ENCODE data around the gene LRIG2. TPM values are rescaled to one million over a fixed set of nuclear protein-coding genes. Genes with fewer than 3 reads are reported as not detected.

Gene LRIG2
- total and polyA plus RNA-seq, 2 of the 13 experiments (the other 11 are each of a cell fraction or from before 2014, with no cell fraction given) = 8.1 to 12.2 TPM

DNA sequence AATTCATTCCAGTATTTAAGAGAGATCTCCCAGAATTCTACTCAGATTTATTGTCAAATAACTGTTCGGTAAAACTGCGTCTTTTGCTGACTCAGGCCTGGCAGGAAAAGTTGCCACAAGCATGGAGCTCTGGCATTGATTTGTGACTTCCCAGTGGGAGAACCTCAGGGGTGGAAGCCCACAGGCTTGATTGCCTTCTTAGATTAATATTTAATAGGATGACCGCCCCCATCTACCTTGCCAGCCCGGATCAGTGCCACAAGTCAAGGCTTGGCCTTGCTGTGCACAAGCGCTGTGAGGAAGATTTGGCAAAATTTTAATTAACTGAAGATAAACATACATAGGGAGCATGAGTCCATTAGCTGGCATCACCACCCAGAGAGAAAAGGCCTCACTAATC, 93.5 kb downstream of the LRIG2 start (continued):
- TF ChIP-seq, protein P1, sequence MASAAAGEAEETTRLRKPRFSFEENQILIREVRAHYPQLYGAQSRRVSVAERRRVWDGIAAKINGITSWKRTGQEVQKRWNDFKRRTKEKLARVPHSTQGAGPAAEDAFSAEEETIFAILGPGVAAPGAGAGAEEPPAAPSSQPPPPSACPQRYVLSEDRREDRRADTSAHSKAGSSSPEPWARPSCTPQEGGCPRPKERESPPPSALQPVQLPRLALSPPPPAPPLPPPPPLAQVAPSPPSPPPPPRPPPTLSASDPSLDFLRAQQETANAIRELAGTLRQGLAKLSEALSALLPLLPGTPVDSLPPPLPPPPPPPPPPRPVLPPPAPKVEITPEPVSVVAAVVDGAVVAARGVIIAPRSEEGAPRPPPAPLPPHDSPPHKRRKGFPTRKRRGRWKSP (CRISPR knock-in tag; IDR thresholded peaks at IDR 0.05) = no peak

DNA sequence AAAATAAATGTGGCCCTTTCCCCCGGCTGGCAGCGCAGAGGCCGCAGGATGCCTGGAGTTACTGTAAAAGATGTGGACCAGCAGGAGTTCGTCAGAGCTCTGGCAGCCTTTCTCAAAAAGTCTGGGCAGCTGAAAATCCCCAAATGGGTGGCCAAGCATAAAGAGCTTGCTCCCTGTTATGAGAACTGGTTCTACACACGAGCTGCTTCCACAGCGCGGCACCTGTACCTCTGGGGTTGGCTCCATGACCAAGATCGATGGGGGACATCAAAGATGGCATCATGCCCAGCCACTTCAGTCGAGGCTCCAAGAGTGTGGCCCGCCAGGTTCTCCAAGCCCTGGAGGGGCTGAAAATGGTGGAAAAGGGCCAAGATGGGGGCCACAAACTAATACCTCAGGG, 95.9 kb downstream of the LRIG2 start:
- H3K36me3 ChIP-seq (replicated peaks in 1 of 2; ENCODE audit: control insufficient read depth in 1 of 2, insufficient read depth in 2 of 2, low read length in 2 of 2) = no peaks in the 10 kb centered on the region
- H3K79me2 ChIP-seq (ENCODE audit: insufficient read depth, low read length) = no peaks in the 10 kb centered on the region
- no peak overlapping the region for H3K9ac ChIP-seq (ENCODE audit: insufficient read depth, low read depth, low read length)
- ATAC-seq = no peak
- BruUV-seq (replicated peaks) = no TSS peak
- no peaks in the 10 kb centered on the region for H4K20me1 ChIP-seq (ENCODE audit: insufficient read depth, low read length)
- WGBS (ENCODE audit: low lambda C conversion rate) = 60% methylated on average over 9 of the region's 10 CpGs
- intact Hi-C loops (cut with micrococcal nuclease; ENCODE audit: unreplicated experiment) (no loop called here), in situ Hi-C loops (cut with HindIII; ENCODE audit: extremely low pct_ligation_motif_present, low pct_unique_long_range_greater_than_20kb) (no loop called here)
- no peaks in the 10 kb centered on the region for H3K9me3 ChIP-seq (ENCODE audit: low read length)
- no peak overlapping the region for H3K4me2 ChIP-seq (ENCODE audit: low read depth, low read length)
- no peaks in the 10 kb centered on the region for H3K4me1 ChIP-seq (ENCODE audit: insufficient read depth, low read length)
- H3K27ac ChIP-seq (ENCODE audit: extremely low read length, insufficient read depth, low read length) = no peak overlapping the region
- no peak for TF ChIP-seq TAF15 (IDR thresholded peaks at IDR 0.05; ENCODE audit: low read depth, low read length, poor library complexity, severe bottlenecking)
- no peak for TF ChIP-seq NCOA2 (CRISPR knock-in tag; IDR thresholded peaks at IDR 0.05)
- TF ChIP-seq ZNF468 (CRISPR knock-in tag; IDR thresholded peaks at IDR 0.05) = no peak
- TF ChIP-seq ZBTB38 (CRISPR knock-in tag; IDR thresholded peaks at IDR 0.05) = no peak
- TF ChIP-seq, protein P2, sequence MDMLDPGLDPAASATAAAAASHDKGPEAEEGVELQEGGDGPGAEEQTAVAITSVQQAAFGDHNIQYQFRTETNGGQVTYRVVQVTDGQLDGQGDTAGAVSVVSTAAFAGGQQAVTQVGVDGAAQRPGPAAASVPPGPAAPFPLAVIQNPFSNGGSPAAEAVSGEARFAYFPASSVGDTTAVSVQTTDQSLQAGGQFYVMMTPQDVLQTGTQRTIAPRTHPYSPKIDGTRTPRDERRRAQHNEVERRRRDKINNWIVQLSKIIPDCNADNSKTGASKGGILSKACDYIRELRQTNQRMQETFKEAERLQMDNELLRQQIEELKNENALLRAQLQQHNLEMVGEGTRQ (IDR thresholded peaks at IDR 0.05; ENCODE audit: low read depth, low read length) = no peak
- TF ChIP-seq, protein P2 (CRISPR knock-in tag; IDR thresholded peaks at IDR 0.05; ENCODE audit: borderline replicate concordance) = no peak
- TF ChIP-seq CREB1 (IDR thresholded peaks at IDR 0.05) = no peak
- no peak for TF ChIP-seq CREB1 (CRISPR knock-in tag; IDR thresholded peaks at IDR 0.05)
- no peak for TF ChIP-seq SAP130 (CRISPR knock-in tag; IDR thresholded peaks at IDR 0.05; ENCODE audit: low read depth)
- TF ChIP-seq, protein P3, sequence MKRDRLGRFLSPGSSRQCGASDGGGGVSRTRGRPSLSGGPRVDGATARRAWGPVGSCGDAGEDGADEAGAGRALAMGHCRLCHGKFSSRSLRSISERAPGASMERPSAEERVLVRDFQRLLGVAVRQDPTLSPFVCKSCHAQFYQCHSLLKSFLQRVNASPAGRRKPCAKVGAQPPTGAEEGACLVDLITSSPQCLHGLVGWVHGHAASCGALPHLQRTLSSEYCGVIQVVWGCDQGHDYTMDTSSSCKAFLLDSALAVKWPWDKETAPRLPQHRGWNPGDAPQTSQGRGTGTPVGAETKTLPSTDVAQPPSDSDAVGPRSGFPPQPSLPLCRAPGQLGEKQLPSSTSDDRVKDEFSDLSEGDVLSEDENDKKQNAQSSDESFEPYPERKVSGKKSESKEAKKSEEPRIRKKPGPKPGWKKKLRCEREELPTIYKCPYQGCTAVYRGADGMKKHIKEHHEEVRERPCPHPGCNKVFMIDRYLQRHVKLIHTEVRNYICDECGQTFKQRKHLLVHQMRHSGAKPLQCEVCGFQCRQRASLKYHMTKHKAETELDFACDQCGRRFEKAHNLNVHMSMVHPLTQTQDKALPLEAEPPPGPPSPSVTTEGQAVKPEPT (CRISPR knock-in tag; IDR thresholded peaks at IDR 0.05; ENCODE audit: low read depth) = no peak
- TF ChIP-seq, protein P4, sequence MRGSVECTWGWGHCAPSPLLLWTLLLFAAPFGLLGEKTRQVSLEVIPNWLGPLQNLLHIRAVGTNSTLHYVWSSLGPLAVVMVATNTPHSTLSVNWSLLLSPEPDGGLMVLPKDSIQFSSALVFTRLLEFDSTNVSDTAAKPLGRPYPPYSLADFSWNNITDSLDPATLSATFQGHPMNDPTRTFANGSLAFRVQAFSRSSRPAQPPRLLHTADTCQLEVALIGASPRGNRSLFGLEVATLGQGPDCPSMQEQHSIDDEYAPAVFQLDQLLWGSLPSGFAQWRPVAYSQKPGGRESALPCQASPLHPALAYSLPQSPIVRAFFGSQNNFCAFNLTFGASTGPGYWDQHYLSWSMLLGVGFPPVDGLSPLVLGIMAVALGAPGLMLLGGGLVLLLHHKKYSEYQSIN (CRISPR knock-in tag; IDR thresholded peaks at IDR 0.05; ENCODE audit: borderline replicate concordance) = no peak
- no peak for TF ChIP-seq DNMT3B (CRISPR knock-in tag; conservative IDR thresholded peaks at IDR 0.05)
- no peaks in the 10 kb centered on the region for H3K27me3 ChIP-seq (ENCODE audit: control insufficient read depth in 1 of 2, insufficient read depth in 2 of 2, low read length in 2 of 2)
- no peak overlapping the region for H3K4me3 ChIP-seq (replicated peaks in 1 of 3; ENCODE audit: insufficient read depth in 1 of 3, low read depth in 2 of 3, low read length in 3 of 3)
- no peak for DNase-seq (ENCODE audit: low spot score)
- ChIA-PET CTCF (ENCODE audit: low intra/inter-chr PET ratio, low total read pairs) (no interaction called here), POLR2A (no interaction called here)
- no peak for FAIRE-seq
- no peak overlapping the region for H2AFZ ChIP-seq (ENCODE audit: low read length)

Data from HepG2 (cell line).